Mesenchymal stem cell (in vitro differentiated cells and primary cell): Measurements from ENCODE around the gene RBM23.

Source experiments
- DNase-seq: peaks from one replicate; pipeline ENCODE4 v3.0.0-alpha.2; 2013
- H2AFZ ChIP-seq: one replicate; pipeline ENCODE4 v1.6.1; 2013; ENCODE audit warnings: low read depth, mild to moderate bottlenecking, control low read depth, inconsistent platforms, low read length, moderate library complexity
- H2AK5ac ChIP-seq: 2 replicates; pipeline ENCODE4 v1.6.1; 2013; ENCODE audit warnings: low read length, moderate library complexity, mild to moderate bottlenecking, inconsistent platforms; ENCODE audit not compliant: severe bottlenecking
- H2BK120ac ChIP-seq: one replicate; pipeline ENCODE4 v1.6.1; 2013; ENCODE audit warnings: low read depth, mild to moderate bottlenecking, inconsistent platforms, low read length, moderate library complexity
- H2BK12ac ChIP-seq, 2 experiments: one replicate each; pipeline ENCODE4 v1.6.1; 2013; ENCODE audit warnings: inconsistent platforms in 2 of 2, low read length in 2 of 2, mild to moderate bottlenecking in 2 of 2, moderate library complexity in 2 of 2, control low read depth in 1 of 2
- H2BK15ac ChIP-seq: one replicate; pipeline ENCODE4 v1.6.1; 2013; ENCODE audit warnings: mild to moderate bottlenecking, low read depth, inconsistent platforms; ENCODE audit not compliant: poor library complexity, severe bottlenecking
- H2BK5ac ChIP-seq: 2 replicates; pipeline ENCODE4 v1.6.1; 2013; ENCODE audit warnings: low read depth, mild to moderate bottlenecking, low read length, control low read depth, inconsistent platforms; ENCODE audit not compliant: poor library complexity, severe bottlenecking
- H3K14ac ChIP-seq, 2 experiments: one replicate each; pipeline ENCODE4 v1.6.1; 2013; ENCODE audit warnings: inconsistent platforms in 2 of 2, low read length in 2 of 2, control low read depth in 1 of 2, mild to moderate bottlenecking in 1 of 2, moderate library complexity in 1 of 2
- H3K18ac ChIP-seq, 2 experiments: one replicate each; pipeline ENCODE4 v1.6.1; 2013; ENCODE audit warnings: inconsistent platforms in 2 of 2, low read length in 2 of 2, control low read depth in 1 of 2, low read depth in 1 of 2, mild to moderate bottlenecking in 1 of 2
- H3K23ac ChIP-seq, 2 experiments: one replicate each; pipeline ENCODE4 v1.6.1; 2013; ENCODE audit warnings: inconsistent platforms in 2 of 2, low read length in 2 of 2, mild to moderate bottlenecking in 2 of 2, moderate library complexity in 2 of 2, control low read depth in 1 of 2
- H3K27ac ChIP-seq: 2 replicates; pipeline ENCODE4 v1.5.1; 2013; ENCODE audit warnings: mild to moderate bottlenecking, moderate library complexity, low read length, control low read depth, inconsistent platforms; ENCODE audit not compliant: poor library complexity, severe bottlenecking
- H3K27me3 ChIP-seq, 2 experiments: 2 replicates each; pipeline versions ENCODE4 v1.6.1 to v1.7.0; 2013; ENCODE audit warnings: low read length in 2 of 2, mild to moderate bottlenecking in 2 of 2, moderate library complexity in 2 of 2, control low read depth in 1 of 2, inconsistent platforms in 1 of 2; ENCODE audit not compliant: control insufficient read depth in 1 of 2, insufficient read depth in 1 of 2
- H3K36me3 ChIP-seq, 2 experiments: 2 replicates each; pipeline versions ENCODE4 v1.6.1 to v1.7.0; 2013; ENCODE audit warnings: low read length in 2 of 2, control low read depth in 1 of 2, inconsistent platforms in 1 of 2, low read depth in 1 of 2, mild to moderate bottlenecking in 1 of 2; ENCODE audit not compliant: insufficient read depth in 2 of 2, control insufficient read depth in 1 of 2
- H3K4ac ChIP-seq, 2 experiments: one replicate each; pipeline ENCODE4 v1.6.1; 2013; ENCODE audit warnings: inconsistent platforms in 2 of 2, low read length in 2 of 2, mild to moderate bottlenecking in 2 of 2, moderate library complexity in 2 of 2, control low read depth in 1 of 2, low read depth in 1 of 2
- H3K4me1 ChIP-seq: 2 replicates; pipeline ENCODE4 v1.6.1; 2013; ENCODE audit warnings: low read depth, low read length, control low read depth; ENCODE audit not compliant: control insufficient read depth, insufficient read depth
- H3K4me2 ChIP-seq: 2 replicates; pipeline ENCODE4 v1.6.1; 2013; ENCODE audit warnings: low read length, mild to moderate bottlenecking, inconsistent platforms; ENCODE audit not compliant: poor library complexity, severe bottlenecking
- H3K4me3 ChIP-seq, 2 experiments: 2 replicates each; pipeline versions ENCODE4 v1.5.1 to v1.7.0; 2013; ENCODE audit warnings: low read length in 2 of 2, mild to moderate bottlenecking in 2 of 2, control low read depth in 1 of 2, low read depth in 1 of 2; ENCODE audit not compliant: insufficient read depth in 1 of 2
- H3K79me1 ChIP-seq: replicated peaks from 2 replicates; pipeline ENCODE4 v1.6.1; 2013; ENCODE audit warnings: mild to moderate bottlenecking, control low read depth, low read length, inconsistent platforms; ENCODE audit not compliant: poor library complexity, severe bottlenecking
- H3K9ac ChIP-seq: 2 replicates; pipeline ENCODE4 v1.7.0; 2013; ENCODE audit warnings: mild to moderate bottlenecking, low read length, moderate library complexity
- H3K9me3 ChIP-seq: 2 replicates; pipeline ENCODE4 v1.7.0; 2013; ENCODE audit warnings: mild to moderate bottlenecking, low read length; ENCODE audit not compliant: control insufficient read depth
- H4K8ac ChIP-seq: one replicate; pipeline ENCODE4 v1.6.1; 2013; ENCODE audit warnings: inconsistent platforms, mild to moderate bottlenecking, low read length, moderate library complexity
- H4K91ac ChIP-seq: one replicate; pipeline ENCODE4 v1.6.1; 2013; ENCODE audit warnings: mild to moderate bottlenecking, low read length, inconsistent platforms
- WGBS: methylation state at CpG from one replicate; pipeline ENCODE4 v1.1.7; 2013; ENCODE audit warnings: mixed read lengths; 5-methylcytosine and 5-hydroxymethylcytosine counted together

The RBM23 gene

GRCh38 chr14:22945642-22946041 is 26.7 kb upstream of the RBM23 start:
- whole genome bisulfite sequencing, result 96% methylated on average over 3 of the region's 3 CpGs
- DNase-seq, result no peak
- no peak overlapping the region for H3K4ac ChIP-seq

GRCh38 chr14:22939684-22940083 is 20.7 kb upstream of the RBM23 start:
- no peak overlapping the region for H2BK120ac ChIP-seq
- no peak overlapping the region for H3K27ac ChIP-seq
- peak overlapping the region; percentile 49 for H3K9ac ChIP-seq
- H2AFZ ChIP-seq, result no peak overlapping the region
- no peak overlapping the region for H3K4ac ChIP-seq
- peak; percentile 41 for DNase-seq
- WGBS, result 78% methylated on average over 3 of the region's 4 CpGs
- no peak overlapping the region for H3K4me3 ChIP-seq
- no peak overlapping the region for H3K18ac ChIP-seq
- H2BK15ac ChIP-seq, result no peak overlapping the region
- no peaks in the 10 kb centered on the region for H3K27me3 ChIP-seq
- H3K79me1 ChIP-seq, result no peaks in the 10 kb centered on the region
- H3K4me1 ChIP-seq, result no peaks in the 10 kb centered on the region
- no peak overlapping the region for H3K14ac ChIP-seq
- H3K9me3 ChIP-seq, result no peaks in the 10 kb centered on the region
- no peak overlapping the region for H4K91ac ChIP-seq
- H2BK12ac ChIP-seq, result no peak overlapping the region
- H3K4me2 ChIP-seq, result no peak overlapping the region
- no peak overlapping the region for H4K8ac ChIP-seq
- H3K36me3 ChIP-seq, result peaks cover 0 to 4% of the 10 kb centered on the region in 2 experiments
- H2AK5ac ChIP-seq, result no peak overlapping the region
- H3K23ac ChIP-seq, result no peak overlapping the region
- no peak overlapping the region for H2BK5ac ChIP-seq

More at GRCh38 chr14:22945642-22946041, 26.7 kb upstream of the RBM23 start:
- Histone ChIP-seq H3K14ac (no peak overlapping the region), H2AK5ac (no peak overlapping the region), H3K9me3 (no peaks in the 10 kb centered on the region), H2BK5ac (no peak overlapping the region), H3K27me3 (no peaks in the 10 kb centered on the region), H4K8ac (no peak overlapping the region), H3K18ac (no peak overlapping the region), H3K27ac (no peak overlapping the region), H2BK120ac (no peak overlapping the region), H2BK12ac (no peak overlapping the region), H4K91ac (no peak overlapping the region), H2BK15ac (no peak overlapping the region), H3K23ac (no peak overlapping the region), H3K4me1 (no peaks in the 10 kb centered on the region), H3K79me1 (no peaks in the 10 kb centered on the region), H3K36me3 (peaks cover 17% of the 10 kb centered on the region in 2 experiments), H3K4me2 (no peak overlapping the region), H3K4me3 (no peak overlapping the region), H2AFZ (no peak overlapping the region), H3K9ac (no peak overlapping the region)

- Histone ChIP-seq H2BK15ac (no peak overlapping the region), H3K36me3 (no peaks in the 10 kb centered on the region), H3K27ac (no peak overlapping the region), H2AFZ (no peak overlapping the region), H3K18ac (no peak overlapping the region), H2BK120ac (no peak overlapping the region), H2BK5ac (no peak overlapping the region), H3K4me2 (no peak overlapping the region), H3K4me1 (peaks cover 3% of the 10 kb centered on the region), H3K9ac (no peak overlapping the region), H3K4ac (no peak overlapping the region), H3K9me3 (no peaks in the 10 kb centered on the region), H3K23ac (no peak overlapping the region), H4K91ac (no peak overlapping the region), H4K8ac (no peak overlapping the region), H3K79me1 (no peaks in the 10 kb centered on the region), H3K14ac (no peak overlapping the region), H3K27me3 (no peaks in the 10 kb centered on the region), H3K4me3 (no peak overlapping the region), H2AK5ac (no peak overlapping the region), H2BK12ac (no peak overlapping the region)
- no CpG with 5 or more reads among the region's 1 CpG for whole genome bisulfite sequencing
- DNase-seq, result no peak
Observed at GRCh38 chr14:22935156-22935555, 16.2 kb upstream of the RBM23 start.

- Histone ChIP-seq H3K4me2 (no peak overlapping the region), H3K4me1 (peaks cover 10% of the 10 kb centered on the region)
Observed at GRCh38 chr14:22932146-22932545, 13.2 kb upstream of the RBM23 start.

More at GRCh38 chr14:22932146-22932545, 13.2 kb upstream of the RBM23 start:
- no peak for DNase-seq
- peaks cover 8% of the 10 kb centered on the region for H3K79me1 ChIP-seq
- H4K8ac ChIP-seq, result no peak overlapping the region
- no peak overlapping the region for H2AK5ac ChIP-seq
- H3K14ac ChIP-seq, result no peak overlapping the region
- H3K4ac ChIP-seq, result no peak overlapping the region
- H2BK5ac ChIP-seq, result no peak overlapping the region
- H3K23ac ChIP-seq, result no peak overlapping the region
- WGBS, result no CpG with 5 or more reads among the region's 3 CpGs
- H3K4me3 ChIP-seq, result no peak overlapping the region
- no peak overlapping the region for H2AFZ ChIP-seq
- H3K27me3 ChIP-seq, result no peaks in the 10 kb centered on the region
- no peak overlapping the region for H2BK12ac ChIP-seq
- H2BK15ac ChIP-seq, result no peak overlapping the region
- H3K18ac ChIP-seq, result no peak overlapping the region
- no peak overlapping the region for H4K91ac ChIP-seq
- no peak overlapping the region for H3K9ac ChIP-seq
- H2BK120ac ChIP-seq, result no peak overlapping the region
- H3K9me3 ChIP-seq, result no peaks in the 10 kb centered on the region
- H3K27ac ChIP-seq, result no peak overlapping the region
- H3K36me3 ChIP-seq, result peaks cover 0 to 3% of the 10 kb centered on the region in 2 experiments
